Measurements from ENCODE around the gene CXCL13.

- no peak for TF ChIP-seq CTCF (IDR thresholded peaks at IDR 0.05)
- no peak for TF ChIP-seq POLR2AphosphoS5 (IDR thresholded peaks at IDR 0.05)
Observed at GRCh38 chr4:77601614-77602187, 3.9 kb upstream of the CXCL13 start.
